ENCODE measurements around the gene TMEM243. TPM values are rescaled to one million over a fixed set of nuclear protein-coding genes. Genes with fewer than 3 reads are reported as not detected.
A peak's percentile ranks its signal among the peaks of the same experiment; 100 is the strongest.

The TMEM243 gene
- total and polyA plus RNA-seq, 2 experiments from 2014 or later, result 13.9 to 38.0 TPM

- Histone ChIP-seq H3K4me1 (ENCODE audit: low read depth) (peaks cover 31% of the 10 kb centered on the region), H3K36me3 (no peaks in the 10 kb centered on the region), H3K9me3 (ENCODE audit: low read depth) (no peaks in the 10 kb centered on the region), H3K27ac (peak overlapping the region; percentile 98), H3K4me3 (peak overlapping the region; percentile 84), H3K27me3 (no peaks in the 10 kb centered on the region)
- no peak for TF ChIP-seq CTCF (IDR thresholded peaks at IDR 0.05; ENCODE audit: low read depth, low read length)
- DNase-seq (ENCODE audit: low read depth in 1 of 2, low spot score in 1 of 2), result no peak
These were observed 67.8 kb downstream of the TMEM243 start for GRCh38 chr7:87151729-87152111.

- peak overlapping the region; percentile 98 for H3K27ac ChIP-seq
- DNase-seq (ENCODE audit: low read depth in 1 of 2, low spot score in 1 of 2), result no peak
- no peaks in the 10 kb centered on the region for H3K36me3 ChIP-seq
- no peaks in the 10 kb centered on the region for H3K9me3 ChIP-seq (ENCODE audit: low read depth)
- peaks cover 27% of the 10 kb centered on the region for H3K4me1 ChIP-seq (ENCODE audit: low read depth)
- TF ChIP-seq CTCF (IDR thresholded peaks at IDR 0.05; ENCODE audit: low read depth, low read length), result no peak
- no peaks in the 10 kb centered on the region for H3K27me3 ChIP-seq
- peak overlapping the region; percentile 84 for H3K4me3 ChIP-seq
These were observed 68.4 kb downstream of the TMEM243 start for GRCh38 chr7:87151002-87151728.

- Histone ChIP-seq H3K4me3 (no peak overlapping the region), H3K9me3 (ENCODE audit: low read depth) (no peaks in the 10 kb centered on the region), H3K4me1 (ENCODE audit: low read depth) (peaks cover 7% of the 10 kb centered on the region), H3K36me3 (no peaks in the 10 kb centered on the region), H3K27ac (no peak overlapping the region), H3K27me3 (no peaks in the 10 kb centered on the region)
- peak in 1 of 2 donors; percentile 67 for DNase-seq (ENCODE audit: low read depth in 1 of 2, low spot score in 1 of 2)
- TF ChIP-seq CTCF (IDR thresholded peaks at IDR 0.05; ENCODE audit: low read depth, low read length), result peak; percentile 60
These were observed 71.1 kb downstream of the TMEM243 start for GRCh38 chr7:87148332-87148955.

- no peak for TF ChIP-seq CTCF (IDR thresholded peaks at IDR 0.05; ENCODE audit: low read depth, low read length)
- Histone ChIP-seq H3K27me3 (no peaks in the 10 kb centered on the region), H3K27ac (no peak overlapping the region), H3K4me1 (ENCODE audit: low read depth) (peaks cover 7% of the 10 kb centered on the region), H3K4me3 (no peak overlapping the region), H3K36me3 (no peaks in the 10 kb centered on the region), H3K9me3 (ENCODE audit: low read depth) (no peaks in the 10 kb centered on the region)
- DNase-seq (ENCODE audit: low read depth in 1 of 2, low spot score in 1 of 2), result no peak
These were observed 72.0 kb downstream of the TMEM243 start for GRCh38 chr7:87147500-87147899.

GRCh38 chr7:87146740-87147386 is 72.7 kb downstream of the TMEM243 start:
- Histone ChIP-seq H3K9me3 (ENCODE audit: low read depth) (no peaks in the 10 kb centered on the region), H3K36me3 (no peaks in the 10 kb centered on the region), H3K4me1 (ENCODE audit: low read depth) (peaks cover 7% of the 10 kb centered on the region), H3K4me3 (no peak overlapping the region), H3K27ac (no peak overlapping the region), H3K27me3 (no peaks in the 10 kb centered on the region)
- DNase-seq (ENCODE audit: low read depth in 1 of 2, low spot score in 1 of 2), result no peak
- no peak for TF ChIP-seq CTCF (IDR thresholded peaks at IDR 0.05; ENCODE audit: low read depth, low read length)

Other genes starting within 250 kb of the TMEM243 start
- gene ELAPOR2, start 160.1 kb downstream of the TMEM243 start, total RNA-seq, result 35.8 and 39.1 TPM in 2 replicates
- 50.6 and 70.7 TPM in 2 replicates for gene ELAPOR2, start 160.1 kb downstream of the TMEM243 start, polyA plus RNA-seq
- 51.2 and 68.7 TPM in 2 replicates for gene DMTF1, start 67.3 kb downstream of the TMEM243 start, total RNA-seq
- gene DMTF1, start 67.3 kb downstream of the TMEM243 start, polyA plus RNA-seq, result 44.6 and 51.7 TPM in 2 replicates
- gene CROT, start 125.9 kb upstream of the TMEM243 start, total RNA-seq, result 4.9 and 7.7 TPM in 2 replicates
- 6.4 and 10.3 TPM in 2 replicates for gene CROT, start 125.9 kb upstream of the TMEM243 start, polyA plus RNA-seq